Muscle of leg (tissue), 11 donors: ENCODE data around the gene GPC5. TPM values are rescaled to one million over a fixed set of nuclear protein-coding genes. Genes with fewer than 3 reads are reported as not detected.

Experiments used
- DNase-seq: peaks from one replicate; pipeline ENCODE4 v3.0.0; 2013
- H3K27ac ChIP-seq: one replicate; pipeline ENCODE4 v1.5.1; 2013; ENCODE audit warnings: mild to moderate bottlenecking, low read length, control low read depth
- H3K27me3 ChIP-seq: one replicate; pipeline ENCODE4 v1.6.1; 2013; ENCODE audit warnings: low read length; ENCODE audit not compliant: control insufficient read depth, insufficient read depth
- H3K36me3 ChIP-seq: one replicate; pipeline ENCODE4 v1.6.1; 2013; ENCODE audit warnings: low read length; ENCODE audit not compliant: control insufficient read depth, insufficient read depth
- H3K4me1 ChIP-seq: one replicate; pipeline ENCODE4 v1.6.1; 2013; ENCODE audit warnings: low read length; ENCODE audit not compliant: control insufficient read depth, insufficient read depth
- H3K4me3 ChIP-seq: one replicate; pipeline ENCODE4 v1.5.1; 2013; ENCODE audit warnings: low read length, control low read depth
- H3K9me3 ChIP-seq: replicated peaks from 2 replicates; pipeline ENCODE4 v1.6.1; 2013; ENCODE audit warnings: low read depth, low read length; ENCODE audit not compliant: control insufficient read depth
- WGBS: methylation state at CpG from one replicate; pipeline ENCODE4 v1.1.5; 2013; ENCODE audit warnings: missing lambda C conversion rate; ENCODE audit not compliant: insufficient coverage; 5-methylcytosine and 5-hydroxymethylcytosine counted together
- polyA plus RNA-seq, 8 donors: library from polyadenylated mRNA; unstranded; fragments of 120-200 nt; gene quantifications; one replicate each; pipeline versions ENCODE4 v1.2.1 to v1.2.3, GENCODE V29; 2013; ENCODE audit warnings: inconsistent platforms in 1 of 8, low replicate concordance in 1 of 8; ENCODE audit not compliant: insufficient read length in 8 of 8, insufficient read depth in 1 of 8
- total RNA-seq: library from RNA; stranded (reverse); fragments of 120-200 nt; gene quantifications from one replicate; pipeline ENCODE4 v1.2.4, GENCODE V29; 2013

GPC5 gene
- total and polyA plus RNA-seq, 9 donors, result 0.15 to 2.1 (median 0.40) TPM

GRCh38 chr13:91482427-91482826 lies 84.0 kb downstream of the GPC5 start:
- DNase-seq, result no peak
- WGBS, result 73% methylated on average over 2 of the region's 5 CpGs
- H3K27ac ChIP-seq, result no peak overlapping the region
- H3K4me1 ChIP-seq, result no peaks in the 10 kb centered on the region
- H3K9me3 ChIP-seq, result no peaks in the 10 kb centered on the region
- no peaks in the 10 kb centered on the region for H3K36me3 ChIP-seq
- no peaks in the 10 kb centered on the region for H3K27me3 ChIP-seq
- no peak overlapping the region for H3K4me3 ChIP-seq

- H3K9me3 ChIP-seq, result no peaks in the 10 kb centered on the region
- H3K4me3 ChIP-seq, result no peak overlapping the region
- no peaks in the 10 kb centered on the region for H3K4me1 ChIP-seq
- no peaks in the 10 kb centered on the region for H3K27me3 ChIP-seq
- WGBS, result 24% methylated on average over 2 of the region's 2 CpGs
- DNase-seq, result peak; percentile 12
- no peak overlapping the region for H3K27ac ChIP-seq
- H3K36me3 ChIP-seq, result no peaks in the 10 kb centered on the region
Observed at GRCh38 chr13:91491980-91492379, 93.6 kb downstream of the GPC5 start.

- WGBS, result 74% methylated on average over 3 of the region's 5 CpGs
- H3K9me3 ChIP-seq, result no peaks in the 10 kb centered on the region
Observed at GRCh38 chr13:91493442-91493841, 95.0 kb downstream of the GPC5 start.

GRCh38 chr13:91498298-91498697 lies 99.9 kb downstream of the GPC5 start:
- no peak for DNase-seq
- H3K36me3 ChIP-seq, result no peaks in the 10 kb centered on the region
- no peaks in the 10 kb centered on the region for H3K9me3 ChIP-seq
- H3K27me3 ChIP-seq, result no peaks in the 10 kb centered on the region
- no peaks in the 10 kb centered on the region for H3K4me1 ChIP-seq
- H3K4me3 ChIP-seq, result no peak overlapping the region
- WGBS, result 87% methylated on average over 5 of the region's 5 CpGs
- no peak overlapping the region for H3K27ac ChIP-seq

More at GRCh38 chr13:91493442-91493841, 95.0 kb downstream of the GPC5 start:
- Histone ChIP-seq H3K36me3 (no peaks in the 10 kb centered on the region), H3K27me3 (no peaks in the 10 kb centered on the region), H3K4me1 (no peaks in the 10 kb centered on the region), H3K4me3 (no peak overlapping the region), H3K27ac (no peak overlapping the region)
- no peak for DNase-seq

GRCh38 chr13:91504216-91504615 lies 105.8 kb downstream of the GPC5 start:
- H3K36me3 ChIP-seq, result no peaks in the 10 kb centered on the region
- H3K27ac ChIP-seq, result no peak overlapping the region
- no peak overlapping the region for H3K4me3 ChIP-seq
- no peak for DNase-seq
- no CpG with 5 or more reads among the region's 2 CpGs for WGBS
- no peaks in the 10 kb centered on the region for H3K9me3 ChIP-seq
- no peaks in the 10 kb centered on the region for H3K27me3 ChIP-seq
- no peaks in the 10 kb centered on the region for H3K4me1 ChIP-seq

GRCh38 chr13:91506759-91507158 lies 108.3 kb downstream of the GPC5 start:
- Histone ChIP-seq H3K9me3 (no peaks in the 10 kb centered on the region), H3K36me3 (no peaks in the 10 kb centered on the region), H3K4me1 (no peaks in the 10 kb centered on the region), H3K27me3 (no peaks in the 10 kb centered on the region), H3K4me3 (no peak overlapping the region), H3K27ac (no peak overlapping the region)
- DNase-seq, result no peak

- H3K9me3 ChIP-seq, result no peaks in the 10 kb centered on the region
- H3K27ac ChIP-seq, result no peak overlapping the region
- no peaks in the 10 kb centered on the region for H3K27me3 ChIP-seq
- no peak overlapping the region for H3K4me3 ChIP-seq
- no CpG with 5 or more reads among the region's 2 CpGs for WGBS
- no peaks in the 10 kb centered on the region for H3K36me3 ChIP-seq
- no peaks in the 10 kb centered on the region for H3K4me1 ChIP-seq
- no peak for DNase-seq
Observed at GRCh38 chr13:91510058-91510457, 111.6 kb downstream of the GPC5 start.

- WGBS, result no CpG with 5 or more reads among the region's 1 CpG
- no peak for DNase-seq
- H3K27ac ChIP-seq, result no peak overlapping the region
- H3K4me3 ChIP-seq, result no peak overlapping the region
- no peaks in the 10 kb centered on the region for H3K9me3 ChIP-seq
- H3K4me1 ChIP-seq, result no peaks in the 10 kb centered on the region
- H3K36me3 ChIP-seq, result no peaks in the 10 kb centered on the region
- H3K27me3 ChIP-seq, result no peaks in the 10 kb centered on the region
Observed at GRCh38 chr13:91513790-91514189, 115.4 kb downstream of the GPC5 start.

GRCh38 chr13:91516799-91517198 lies 118.4 kb downstream of the GPC5 start:
- no peaks in the 10 kb centered on the region for H3K4me1 ChIP-seq
- no peak for DNase-seq
- no peak overlapping the region for H3K27ac ChIP-seq

GRCh38 chr13:91520952-91521351 lies 122.5 kb downstream of the GPC5 start:
- H3K4me3 ChIP-seq, result no peak overlapping the region

More at GRCh38 chr13:91516799-91517198, 118.4 kb downstream of the GPC5 start:
- Histone ChIP-seq H3K27me3 (no peaks in the 10 kb centered on the region), H3K9me3 (no peaks in the 10 kb centered on the region), H3K4me3 (no peak overlapping the region), H3K36me3 (no peaks in the 10 kb centered on the region)
- WGBS, result 93% methylated on average over 3 of the region's 3 CpGs

GRCh38 chr13:91523116-91523515 lies 124.7 kb downstream of the GPC5 start:
- Histone ChIP-seq H3K4me3 (no peak overlapping the region), H3K4me1 (no peaks in the 10 kb centered on the region), H3K9me3 (no peaks in the 10 kb centered on the region), H3K27me3 (no peaks in the 10 kb centered on the region), H3K36me3 (no peaks in the 10 kb centered on the region), H3K27ac (no peak overlapping the region)
- no CpG with 5 or more reads among the region's 3 CpGs for WGBS
- peak; percentile 58 for DNase-seq

More at GRCh38 chr13:91520952-91521351, 122.5 kb downstream of the GPC5 start:
- Histone ChIP-seq H3K9me3 (no peaks in the 10 kb centered on the region), H3K27me3 (no peaks in the 10 kb centered on the region), H3K4me1 (no peaks in the 10 kb centered on the region), H3K36me3 (no peaks in the 10 kb centered on the region), H3K27ac (no peak overlapping the region)
- DNase-seq, result no peak
